ENCODE results near the gene SLC39A10.

SLC39A10 gene

DNA sequence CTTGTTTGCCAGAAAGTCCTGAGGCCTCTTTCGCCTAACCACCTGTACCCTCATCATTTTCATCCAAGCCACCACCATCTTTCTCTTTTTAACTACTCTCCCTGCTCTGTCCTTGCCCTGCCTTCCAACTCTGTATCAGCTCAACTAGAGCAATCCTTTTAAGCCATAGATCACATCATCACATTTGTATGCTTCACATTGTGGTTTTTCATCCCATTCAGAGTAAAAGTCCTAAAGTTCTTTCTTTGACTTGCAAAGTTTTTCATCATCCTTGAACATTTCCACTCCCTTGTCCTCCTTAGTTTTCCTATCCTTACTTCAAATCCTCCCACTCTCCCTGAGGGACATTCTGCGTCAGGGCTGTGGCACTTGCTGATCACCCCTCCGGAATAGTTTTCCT, 73.9 kb downstream of the SLC39A10 start:
- no peak for DNase-seq

DNA sequence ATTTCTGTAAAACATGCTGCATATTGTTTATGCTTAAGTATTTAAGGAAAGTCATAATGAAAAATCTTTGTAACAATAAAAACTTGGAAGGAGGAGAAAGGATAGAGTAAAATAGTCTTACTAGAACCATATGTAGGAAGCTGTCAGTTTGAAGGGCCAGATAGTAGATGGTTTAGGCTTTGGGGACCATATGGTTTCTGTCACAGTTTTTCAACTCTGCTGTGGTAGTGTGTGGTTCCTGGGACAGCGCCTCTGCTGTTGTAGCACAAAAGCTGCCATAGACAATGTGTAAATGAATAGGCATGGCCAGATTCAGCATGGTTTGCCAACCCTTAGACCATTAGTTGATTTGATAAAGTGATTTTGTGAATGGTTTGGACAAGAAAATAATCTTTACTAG, 75.5 kb downstream of the SLC39A10 start:
- no peak for DNase-seq

DNA sequence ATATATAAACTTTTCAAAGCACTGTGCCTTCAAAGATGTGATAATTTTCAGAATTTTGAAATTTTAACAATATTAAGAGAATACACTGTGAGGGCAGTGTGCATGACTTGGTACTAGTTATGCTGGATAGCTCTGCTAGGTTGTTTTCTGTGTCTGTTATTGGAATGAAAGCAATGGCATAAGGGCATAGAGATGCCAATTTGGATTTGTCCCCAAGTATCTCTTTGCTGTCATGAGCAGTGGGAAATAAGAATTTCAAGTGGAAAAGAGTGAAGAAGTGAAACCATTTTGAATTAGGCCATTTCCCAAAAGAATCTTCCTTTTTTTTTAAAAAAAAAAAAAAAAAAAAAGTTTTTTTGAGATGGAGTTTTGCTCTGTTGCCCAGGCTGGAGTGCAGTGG, 76.8 kb downstream of the SLC39A10 start:
- DNase-seq, result no peak

DNA sequence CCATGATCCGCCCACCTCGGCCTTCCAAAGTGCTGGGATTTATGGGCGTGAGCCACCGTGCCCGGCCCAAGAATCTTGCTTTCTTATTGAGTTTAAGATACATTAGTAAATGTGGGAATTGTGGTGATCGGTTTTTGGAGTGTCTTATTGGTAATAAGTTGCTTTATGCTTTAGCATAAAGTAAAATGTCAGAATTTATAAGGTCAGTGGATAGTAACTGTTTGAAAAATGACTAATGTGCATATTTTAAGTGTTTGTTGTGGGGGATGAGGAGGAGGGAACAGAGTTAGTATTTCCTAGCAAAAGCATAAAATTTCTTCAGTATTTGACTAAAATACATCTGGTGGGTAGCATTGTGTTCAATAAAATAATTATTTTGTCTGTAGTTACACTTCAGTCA, 77.4 kb downstream of the SLC39A10 start:
- no peak for DNase-seq

DNA sequence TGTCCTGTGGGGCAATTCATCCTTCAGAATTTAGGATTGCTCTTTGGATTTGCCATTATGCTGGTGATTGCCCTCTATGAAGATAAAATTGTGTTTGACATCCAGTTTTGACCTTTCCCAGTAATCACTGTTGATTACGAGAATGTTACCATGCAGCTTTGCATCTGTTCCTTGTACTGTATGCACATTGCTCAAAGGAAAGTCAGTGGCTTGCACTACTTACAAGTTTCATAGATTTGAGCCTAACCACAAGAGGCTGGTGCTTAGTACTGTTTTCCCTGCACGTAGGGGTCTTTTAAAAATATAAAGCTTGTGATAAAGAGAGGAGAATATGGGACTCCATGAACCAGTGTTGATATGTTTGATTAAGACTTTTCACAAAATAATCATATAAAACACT, 77.9 kb downstream of the SLC39A10 start:
- DNase-seq, result no peak

DNA sequence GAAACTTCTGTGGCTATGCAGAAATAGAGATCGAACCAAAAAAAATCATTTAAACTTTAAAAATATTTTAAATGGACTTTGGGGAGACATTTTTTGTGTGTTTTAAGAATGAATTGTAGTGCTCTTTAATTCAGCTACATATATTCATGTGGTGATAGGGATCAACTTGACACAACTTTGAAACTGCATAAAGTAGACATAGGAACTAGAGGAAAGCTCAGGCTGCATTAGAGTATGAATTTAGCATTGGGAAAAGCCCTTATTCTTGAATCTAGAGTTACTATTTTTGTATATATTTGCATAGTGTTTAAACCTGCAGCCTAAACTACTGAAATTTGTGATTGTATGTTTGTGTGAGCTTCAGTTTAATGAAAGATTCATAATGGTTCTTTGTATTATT, 78.3 kb downstream of the SLC39A10 start:
- no peak for DNase-seq

DNA sequence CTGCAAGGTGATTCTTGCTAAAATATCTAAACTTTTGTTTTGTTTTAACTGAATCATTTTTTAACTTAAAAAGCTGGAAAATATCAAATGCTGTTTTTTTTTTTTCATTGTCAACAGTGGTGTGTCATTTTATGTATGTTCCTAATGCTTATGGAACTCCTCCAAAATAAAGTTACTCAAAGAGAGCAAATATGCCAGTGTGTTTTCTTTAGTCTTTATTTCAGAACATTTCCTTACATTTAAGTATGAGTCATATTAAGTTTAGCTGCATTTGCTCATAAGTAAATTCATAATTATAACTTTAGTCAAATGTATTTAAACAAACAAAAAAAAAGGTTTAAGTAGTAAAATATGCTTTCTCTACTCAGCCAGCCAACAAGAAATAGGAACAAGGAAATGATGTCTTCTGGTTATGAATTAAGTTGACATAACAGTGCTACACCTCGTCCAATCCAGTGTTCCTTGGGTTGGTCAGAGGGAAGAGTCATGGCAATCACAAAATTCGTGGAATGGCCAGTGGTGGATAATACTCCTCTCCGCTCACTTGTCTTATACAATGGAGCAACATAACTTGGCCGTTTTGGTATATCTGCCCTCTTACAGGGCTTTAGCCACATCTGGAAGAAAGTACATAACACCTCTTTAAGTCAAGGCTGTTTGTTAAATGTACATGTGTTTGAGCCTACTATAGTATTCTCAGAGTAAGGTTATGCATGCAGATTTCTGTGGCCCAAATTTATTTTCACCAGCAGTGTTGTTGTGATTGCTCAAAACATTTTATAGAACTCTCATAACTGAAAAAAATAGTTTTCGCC, 80.7 kb downstream of the SLC39A10 start:
- no peak for DNase-seq

DNA sequence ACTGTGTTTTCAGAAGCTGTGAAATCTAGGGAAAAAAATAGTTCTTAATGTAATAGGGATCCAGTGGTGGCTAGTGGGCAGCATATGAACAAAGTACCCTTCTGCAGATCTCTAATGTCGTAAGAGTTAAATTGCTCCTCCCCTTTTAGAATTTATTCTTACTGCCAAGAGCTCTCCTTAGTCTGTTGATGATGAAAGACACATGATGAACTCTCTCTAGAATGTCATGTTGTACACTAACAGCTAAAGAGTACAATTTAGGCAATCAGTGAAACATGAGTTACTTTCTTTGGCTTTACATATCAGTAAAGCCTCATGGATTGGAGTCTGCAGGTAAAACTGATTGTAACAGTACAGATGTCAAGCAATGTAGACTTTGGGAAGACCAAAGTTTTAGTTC, 84.2 kb downstream of the SLC39A10 start:
- no peak for DNase-seq

DNA sequence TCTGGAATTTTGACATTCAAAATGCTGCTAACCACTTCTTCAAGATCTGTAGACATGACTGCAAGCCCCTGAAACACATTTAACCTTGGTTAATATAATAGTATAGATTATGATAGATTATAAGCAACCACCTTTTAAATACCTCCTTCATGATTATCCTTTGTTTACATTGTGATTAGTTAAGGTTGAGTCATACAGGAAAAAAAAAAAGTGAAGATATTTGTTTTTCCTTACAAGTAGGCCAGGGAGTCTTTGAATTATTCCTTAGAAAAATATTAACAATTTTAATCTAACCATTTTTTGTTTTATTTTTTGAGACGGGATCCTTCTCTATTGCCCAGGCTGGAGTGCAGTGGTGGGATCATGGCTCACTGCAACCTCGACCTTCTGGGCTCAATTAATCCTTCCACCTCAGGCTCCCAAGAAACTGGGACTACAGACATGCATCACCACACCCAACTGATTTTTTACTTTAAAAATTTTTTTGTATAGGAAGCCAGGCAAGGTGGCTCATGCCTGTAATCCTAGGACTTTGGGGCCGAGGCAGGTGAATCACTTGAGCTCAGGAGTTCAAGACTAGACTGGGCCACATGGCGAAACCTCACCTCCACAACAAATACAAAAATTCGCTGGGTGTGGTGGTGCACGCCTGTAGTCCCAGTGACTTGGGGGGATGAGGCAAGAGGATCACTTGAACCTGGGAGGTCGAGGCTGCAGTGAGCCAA, 99.4 kb downstream of the SLC39A10 start:
- no peak for DNase-seq

DNA sequence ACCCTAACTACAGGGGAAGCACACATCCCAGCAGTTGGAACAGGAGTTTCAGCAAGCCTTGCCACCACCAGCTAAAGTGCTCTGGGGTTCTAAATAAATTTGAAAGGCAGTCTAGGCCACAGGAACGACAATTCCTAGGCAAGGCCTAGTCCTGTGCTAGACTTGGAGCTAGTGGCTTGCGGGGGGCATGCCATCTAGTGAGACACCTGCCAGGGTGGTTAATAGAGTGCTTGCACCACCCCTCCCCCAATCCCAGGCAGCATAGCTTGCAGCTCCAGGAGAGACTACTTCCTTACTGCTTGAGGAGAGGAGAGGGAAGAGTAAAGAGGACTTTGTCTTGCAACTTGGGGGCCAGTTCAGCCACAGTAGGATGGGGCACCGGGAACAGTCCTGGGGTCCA, 101.8 kb downstream of the SLC39A10 start:
- DNase-seq, result no peak

DNA sequence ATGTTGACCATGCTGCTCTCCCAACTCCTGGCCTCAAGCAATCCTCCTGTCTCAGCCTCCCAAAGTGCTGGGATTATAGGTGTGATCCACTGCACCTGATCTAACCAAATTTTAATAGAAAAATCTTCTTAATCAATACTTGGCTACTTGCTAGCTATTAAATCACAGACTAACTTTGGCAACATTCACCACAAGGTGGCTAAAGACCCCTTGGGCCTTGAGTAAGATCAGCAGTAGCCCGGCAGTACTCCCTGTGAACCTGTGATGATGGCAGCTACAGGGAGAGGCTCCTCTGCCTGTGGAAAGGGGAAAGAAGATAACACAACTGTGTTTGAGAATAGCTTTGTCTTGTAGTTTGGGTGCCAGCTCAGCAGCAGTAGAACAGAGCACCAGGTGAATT, 102.9 kb downstream of the SLC39A10 start:
- DNase-seq, result no peak

DNA sequence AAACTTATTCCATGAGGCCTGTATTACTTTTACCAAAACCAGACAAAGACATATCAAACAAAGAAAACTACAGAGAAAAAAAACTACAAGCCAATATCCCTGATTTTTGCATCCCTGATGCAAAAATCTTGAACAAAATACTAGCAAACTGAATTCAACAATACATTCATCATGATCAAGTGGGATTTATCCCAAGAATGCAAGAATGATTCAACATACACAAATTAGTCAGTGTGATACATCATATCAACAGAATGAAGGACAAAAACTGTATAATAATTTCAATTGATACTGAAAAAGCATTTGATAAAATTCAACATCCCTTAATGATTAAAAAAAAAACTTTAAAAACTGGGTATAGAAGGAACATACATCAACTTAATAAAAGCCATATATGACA, 106.8 kb downstream of the SLC39A10 start:
- no peak for DNase-seq

DNA sequence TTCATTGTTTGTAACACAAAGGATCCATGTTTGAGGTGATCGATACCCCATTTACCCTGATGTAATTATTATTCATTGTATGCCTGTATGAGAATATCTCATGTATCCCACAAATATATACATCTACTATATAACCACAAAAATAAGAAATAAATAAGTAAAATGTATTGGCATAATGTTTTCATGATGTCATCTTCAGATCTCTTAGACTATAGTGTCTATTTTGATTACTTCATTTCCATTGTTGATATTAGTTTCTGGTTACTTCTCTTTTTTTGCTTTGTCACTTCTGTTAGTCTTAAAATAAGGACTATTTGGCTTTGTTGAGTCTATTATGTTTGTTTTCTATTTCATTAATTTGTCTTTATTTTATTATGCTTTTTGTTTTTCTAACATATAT, 109.7 kb downstream of the SLC39A10 start:
- no peak for DNase-seq

DNA sequence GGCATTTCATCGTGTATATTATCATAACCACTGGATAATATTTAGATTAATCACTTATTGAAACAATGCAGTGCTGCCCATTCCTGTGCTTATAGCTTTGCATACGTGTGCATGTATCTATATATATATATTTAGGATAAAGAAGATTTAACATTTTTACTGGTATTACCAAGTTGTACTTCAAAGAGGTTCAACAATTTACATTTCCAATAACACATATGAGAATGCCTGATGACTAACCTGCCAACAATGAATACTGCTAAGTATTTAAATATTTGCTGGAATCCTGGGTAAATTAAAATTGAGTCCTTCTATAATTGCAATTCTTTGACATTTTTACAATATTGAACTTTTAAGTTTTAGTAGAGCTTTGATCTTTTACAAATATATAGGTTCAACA, 111.4 kb downstream of the SLC39A10 start:
- no peak for DNase-seq

DNA sequence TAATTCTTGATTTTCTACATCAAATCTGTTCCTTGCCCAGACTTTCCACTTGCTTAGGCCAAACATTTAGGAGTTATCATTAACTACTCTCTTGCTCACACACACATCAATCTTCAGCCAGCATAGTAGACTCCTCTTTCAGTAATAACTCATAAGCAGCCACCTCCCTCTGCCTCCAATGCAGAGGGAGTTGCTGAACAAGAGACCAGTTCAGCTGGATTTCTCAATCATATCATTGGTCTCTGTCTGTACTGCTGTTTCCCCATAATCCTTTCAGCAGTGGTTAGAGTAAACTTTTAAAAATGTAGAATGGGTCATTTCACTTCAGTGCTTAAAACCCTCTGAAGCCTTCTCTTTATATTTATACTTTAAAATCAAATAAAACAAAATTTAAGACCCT, 112.9 kb downstream of the SLC39A10 start:
- no peak for DNase-seq

DNA sequence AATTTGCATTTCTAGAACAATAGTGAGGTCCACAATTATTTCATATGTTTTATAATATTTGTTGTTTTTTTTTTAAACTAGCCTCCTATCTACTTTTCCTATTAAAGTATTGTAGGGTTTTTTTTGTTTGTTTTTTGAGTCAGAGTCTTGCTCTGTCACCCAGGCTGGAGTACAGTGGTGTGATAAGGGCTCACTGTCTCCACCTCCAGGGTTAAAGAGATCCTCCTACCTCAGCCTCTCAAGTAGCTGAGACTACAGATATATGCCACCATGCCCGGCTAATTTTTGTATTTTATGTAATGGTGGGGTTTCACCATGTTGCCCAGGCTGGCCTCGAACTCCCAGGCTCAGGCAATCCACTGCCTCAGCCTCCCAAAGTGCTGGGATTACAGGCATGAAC, 122.5 kb downstream of the SLC39A10 start:
- DNase-seq, result no peak

DNA sequence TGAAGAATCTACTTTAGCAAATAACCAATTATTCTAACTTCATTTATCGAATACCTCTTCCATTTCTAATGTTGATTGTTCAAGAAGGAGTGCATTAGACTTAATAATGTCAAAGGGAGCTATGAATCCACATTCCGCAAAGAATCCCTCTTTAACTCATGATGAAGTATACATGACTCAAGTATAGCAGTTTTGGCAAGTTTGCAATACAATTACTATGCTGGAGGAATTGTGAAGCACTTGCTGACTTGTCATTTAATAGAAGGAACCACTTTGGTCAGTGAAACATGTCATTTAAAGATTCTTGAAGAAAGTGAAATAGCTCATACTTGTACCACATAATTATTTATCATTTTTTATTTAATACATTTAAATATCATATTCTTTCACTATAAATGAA, 125.1 kb downstream of the SLC39A10 start:
- no peak for DNase-seq
